Hepatocyte (in vitro differentiated cells): ENCODE results near the gene ARL10.

ENCODE experiments used
- EZH2 ChIP-seq: fragments of 200-600 bp; sonication (generic); IDR thresholded peaks from 2 replicates; pipeline ENCODE4 v1.6.1; 2016; ENCODE audit warnings: antibody characterized with exemption, mild to moderate bottlenecking, borderline replicate concordance
- EZH2phosphoT487 ChIP-seq: fragments of 200-600 bp; sonication (generic); IDR thresholded peaks from one replicate; pipeline ENCODE4 v1.6.1; 2018; ENCODE audit warnings: antibody characterized with exemption, mild to moderate bottlenecking, low read depth, moderate library complexity; ENCODE audit not compliant: unreplicated experiment, severe bottlenecking
- TF ChIP-seq, protein P1 (sequence below): fragments of 200-600 bp; sonication (generic); IDR thresholded peaks from 2 replicates; pipeline ENCODE4 v1.5.1; 2016; ENCODE audit warnings: antibody characterized with exemption, mild to moderate bottlenecking; ENCODE audit not compliant: poor library complexity

DNA sequence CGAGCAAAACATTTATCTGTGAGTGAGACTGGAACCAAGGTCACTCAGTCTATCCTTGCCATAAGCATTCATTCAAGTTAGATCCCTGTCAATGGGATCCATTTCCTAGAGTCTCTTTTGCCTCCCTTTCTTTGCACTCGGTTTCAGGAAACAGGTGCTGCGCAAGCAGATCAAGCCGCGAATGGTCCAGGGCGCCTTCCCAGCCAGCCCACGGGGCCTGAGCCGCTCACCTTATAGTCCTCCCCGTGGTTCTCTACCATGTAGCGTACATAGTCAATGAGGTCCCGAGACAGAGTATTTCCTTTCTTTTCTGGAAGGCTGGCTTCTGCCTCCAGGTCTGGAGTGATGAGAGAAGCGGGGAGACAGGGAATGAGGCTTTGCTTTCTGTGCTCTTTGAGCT is 19.7 kb downstream of the ARL10 start:
- TF ChIP-seq, protein P1, sequence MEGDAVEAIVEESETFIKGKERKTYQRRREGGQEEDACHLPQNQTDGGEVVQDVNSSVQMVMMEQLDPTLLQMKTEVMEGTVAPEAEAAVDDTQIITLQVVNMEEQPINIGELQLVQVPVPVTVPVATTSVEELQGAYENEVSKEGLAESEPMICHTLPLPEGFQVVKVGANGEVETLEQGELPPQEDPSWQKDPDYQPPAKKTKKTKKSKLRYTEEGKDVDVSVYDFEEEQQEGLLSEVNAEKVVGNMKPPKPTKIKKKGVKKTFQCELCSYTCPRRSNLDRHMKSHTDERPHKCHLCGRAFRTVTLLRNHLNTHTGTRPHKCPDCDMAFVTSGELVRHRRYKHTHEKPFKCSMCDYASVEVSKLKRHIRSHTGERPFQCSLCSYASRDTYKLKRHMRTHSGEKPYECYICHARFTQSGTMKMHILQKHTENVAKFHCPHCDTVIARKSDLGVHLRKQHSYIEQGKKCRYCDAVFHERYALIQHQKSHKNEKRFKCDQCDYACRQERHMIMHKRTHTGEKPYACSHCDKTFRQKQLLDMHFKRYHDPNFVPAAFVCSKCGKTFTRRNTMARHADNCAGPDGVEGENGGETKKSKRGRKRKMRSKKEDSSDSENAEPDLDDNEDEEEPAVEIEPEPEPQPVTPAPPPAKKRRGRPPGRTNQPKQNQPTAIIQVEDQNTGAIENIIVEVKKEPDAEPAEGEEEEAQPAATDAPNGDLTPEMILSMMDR: no peak
- TF ChIP-seq EZH2: no peak
- no peak for TF ChIP-seq EZH2phosphoT487
